ENCODE results near the gene ZMIZ1.

The ZMIZ1 gene

GRCh38 chr10:79314761-79315601, 246.2 kb downstream of the ZMIZ1 start:
- no peak for DNase-seq

GRCh38 chr10:79315602-79315920, 246.8 kb downstream of the ZMIZ1 start:
- no peak for DNase-seq

GRCh38 chr10:79316671-79317431, 248.1 kb downstream of the ZMIZ1 start:
- DNase-seq = no peak

- DNase-seq = no peak
Observed at GRCh38 chr10:79318369-79318768, 249.6 kb downstream of the ZMIZ1 start.

GRCh38 chr10:79319115-79319771, 250.5 kb downstream of the ZMIZ1 start:
- DNase-seq = no peak

- DNase-seq = no peak
Observed at GRCh38 chr10:79320316-79320715, 251.6 kb downstream of the ZMIZ1 start.

- no peak for DNase-seq
Observed at GRCh38 chr10:79320820-79321493, 252.2 kb downstream of the ZMIZ1 start.

- no peak for DNase-seq
Observed at GRCh38 chr10:79321494-79321882, 252.7 kb downstream of the ZMIZ1 start.

- no peak for DNase-seq
Observed at GRCh38 chr10:79321951-79322350, 253.2 kb downstream of the ZMIZ1 start.

GRCh38 chr10:79322616-79323543, 254.1 kb downstream of the ZMIZ1 start:
- peak; percentile 78 for DNase-seq

GRCh38 chr10:79323602-79324001, 254.8 kb downstream of the ZMIZ1 start:
- no peak for DNase-seq

GRCh38 chr10:79324032-79324695, 255.4 kb downstream of the ZMIZ1 start:
- DNase-seq = no peak

- DNase-seq = no peak
Observed at GRCh38 chr10:79326361-79327089, 257.8 kb downstream of the ZMIZ1 start.

- no peak for DNase-seq
Observed at GRCh38 chr10:79327090-79327457, 258.3 kb downstream of the ZMIZ1 start.

GRCh38 chr10:79328147-79328701, 259.5 kb downstream of the ZMIZ1 start:
- DNase-seq = no peak

- no peak for DNase-seq
Observed at GRCh38 chr10:79328737-79329504, 260.2 kb downstream of the ZMIZ1 start.

- DNase-seq = no peak
Observed at GRCh38 chr10:79329529-79329928, 260.8 kb downstream of the ZMIZ1 start.

GRCh38 chr10:79331226-79331625, 262.5 kb downstream of the ZMIZ1 start:
- DNase-seq = no peak

- no peak for DNase-seq
Observed at GRCh38 chr10:79331709-79332108, 262.9 kb downstream of the ZMIZ1 start.
